K562 (cell line): ENCODE results near the gene KLHDC7B. TPM values are rescaled to one million over a fixed set of nuclear protein-coding genes. Genes with fewer than 3 reads are reported as not detected.

Source experiments
- ATAC-seq: fragments of 200-7000 bp; cut with Tn5 transposase; 3 replicates; pipeline ENCODE4 v1.9.1; 2020; ENCODE audit warnings: moderate library complexity
- BruUV-seq: library from RNA; stranded (reverse); fragments of 400-500 nt; replicated peaks from 2 replicates; lab custom pipeline; 2021; lab: Mats Ljungman, UMichigan
- CTCF ChIA-PET: fragments of 300-600 bp; formaldehyde crosslinking; extraction: SDS; loops from one replicate; lab custom pipeline; 2021; ENCODE audit warnings: low intra/inter-chr PET ratio; lab: Yijun Ruan, JAX
- POLR2A ChIA-PET: fragments of 300-600, 350-650 bp; sonication (Branson Sonifier 250); formaldehyde crosslinking; extraction: SDS; loops from one replicate; lab custom pipeline; 2021; ENCODE audit warnings: antibody characterized with exemption, inconsistent platforms; lab: Yijun Ruan, JAX
- DNase-seq, 4 experiments: peaks; one replicate each; pipeline versions ENCODE4 v3.0.0 to v3.0.0-alpha.2; 2011 to 2018; ENCODE audit warnings: low spot score in 3 of 4, mixed read lengths in 3 of 4; ENCODE audit errors: extremely low read depth in 1 of 4
- FAIRE-seq: peaks from 2 replicates; lab custom pipeline; 2011; peaks lifted over from hg19 to GRCh38; lab: Jason Lieb, UNC
- H2AFZ ChIP-seq: 2 replicates; pipeline ENCODE4 v1.6.0; 2011; ENCODE audit warnings: low read depth, low read length, control low read depth, inconsistent platforms
- H3K27ac ChIP-seq: fragments of 200-600 bp; 3 replicates; pipeline ENCODE4 v1.8.0; 2011; ENCODE audit warnings: low read depth, mild to moderate bottlenecking, control low read depth, inconsistent platforms, low read length, moderate library complexity, mixed read lengths; ENCODE audit errors: extremely low read depth
- H3K27me3 ChIP-seq, 2 experiments: fragments of 300-600 bp in 1 of 2; 2 replicates in 1 of 2; 3 replicates in 1 of 2; pipeline versions ENCODE4 v1.6.0 to v1.8.0; 2011; ENCODE audit warnings: inconsistent platforms in 2 of 2, low read length in 2 of 2, mild to moderate bottlenecking in 1 of 2, mixed read lengths in 1 of 2, moderate library complexity in 1 of 2; ENCODE audit not compliant: control insufficient read depth in 2 of 2, insufficient read depth in 2 of 2
- H3K36me3 ChIP-seq: fragments of 300-600 bp; 3 replicates; pipeline ENCODE4 v1.8.0; 2011; ENCODE audit warnings: mild to moderate bottlenecking, low read length, inconsistent platforms; ENCODE audit not compliant: control insufficient read depth, insufficient read depth
- H3K4me1 ChIP-seq, 2 experiments: fragments of 200-600 bp in 1 of 2; replicated peaks in 1 of 2; 2 replicates in 1 of 2; 3 replicates in 1 of 2; pipeline versions ENCODE4 v1.5.1 to v1.8.0; 2011; ENCODE audit warnings: inconsistent platforms in 2 of 2, low read length in 2 of 2, mild to moderate bottlenecking in 1 of 2, mixed read lengths in 1 of 2, moderate library complexity in 1 of 2; ENCODE audit not compliant: control insufficient read depth in 2 of 2, insufficient read depth in 2 of 2
- H3K4me2 ChIP-seq: 2 replicates; pipeline ENCODE4 v1.6.1; 2011; ENCODE audit warnings: low read length, control low read depth, inconsistent platforms, mixed read lengths; ENCODE audit not compliant: insufficient read depth
- H3K4me3 ChIP-seq: fragments of 200-600 bp; sonication (generic), shearing (Covaris generic); 2 replicates; pipeline ENCODE4 v1.5.1; 2016; ENCODE audit warnings: control low read depth, inconsistent platforms
- H3K79me2 ChIP-seq: fragments of 200-600 bp; 3 replicates; pipeline ENCODE4 v1.8.0; 2011; ENCODE audit warnings: low read length, inconsistent platforms; ENCODE audit not compliant: control insufficient read depth, insufficient read depth
- H3K9ac ChIP-seq, 2 experiments: 2 replicates each; pipeline versions ENCODE4 v1.6.0 to v1.6.1; 2011; ENCODE audit warnings: low read depth in 2 of 2, low read length in 2 of 2, control low read depth in 1 of 2, inconsistent platforms in 1 of 2, mild to moderate bottlenecking in 1 of 2, mixed read lengths in 1 of 2; ENCODE audit not compliant: insufficient read depth in 1 of 2
- H3K9me1 ChIP-seq: one replicate; pipeline ENCODE4 v1.6.0; 2011; ENCODE audit warnings: inconsistent platforms, mild to moderate bottlenecking, low read length, moderate library complexity; ENCODE audit not compliant: control insufficient read depth, insufficient read depth
- H3K9me3 ChIP-seq: replicated peaks from 2 replicates; pipeline ENCODE4 v1.5.1; 2011; ENCODE audit warnings: low read depth, low read length, inconsistent platforms; ENCODE audit not compliant: control insufficient read depth, insufficient read depth
- H4K20me1 ChIP-seq: replicated peaks from 2 replicates; pipeline ENCODE4 v1.6.1; 2011; ENCODE audit warnings: low read length, inconsistent platforms, mixed read lengths; ENCODE audit not compliant: control insufficient read depth, insufficient read depth
- CREB1 ChIP-seq, 2 experiments: sonication (generic) in 1 of 2; formaldehyde crosslinking in 1 of 2; IDR thresholded peaks; 2 replicates each; pipeline versions ENCODE4 v1.6.1 to v1.8.0; 2012 to 2022; ENCODE audit warnings: inconsistent platforms in 1 of 2, mild to moderate bottlenecking in 1 of 2, missing genetic modification reagents in 1 of 2, moderate library complexity in 1 of 2
- DACH1 ChIP-seq: fragments of 450-650 bp; IDR thresholded peaks from 2 replicates; pipeline ENCODE4 v1.6.1; 2018; ENCODE audit not compliant: partially characterized antibody
- ELK1 ChIP-seq: sonication (generic); formaldehyde crosslinking; IDR thresholded peaks from 2 replicates; pipeline ENCODE4 v1.8.1; 2022; ENCODE audit warnings: missing genetic modification reagents
- KAT8 ChIP-seq: fragments of 450-650 bp; IDR thresholded peaks from 2 replicates; pipeline ENCODE4 v1.6.1; 2016; ENCODE audit warnings: low read depth, mild to moderate bottlenecking
- KDM2B ChIP-seq: fragments of 250-450 bp; sonication (Bioruptor Pico); IDR thresholded peaks from 2 replicates; pipeline ENCODE4 v1.8.0; 2021; ENCODE audit warnings: mild to moderate bottlenecking, moderate library complexity
- KLF1 ChIP-seq: fragments of 450-650 bp; IDR thresholded peaks from 2 replicates; pipeline ENCODE4 v1.6.1; 2016; ENCODE audit warnings: missing genetic modification characterization, missing compliant biosample characterization
- LARP7 ChIP-seq: fragments of 450-650 bp; IDR thresholded peaks from 2 replicates; pipeline ENCODE4 v1.6.1; 2016
- POLR2H ChIP-seq: IDR thresholded peaks from 2 replicates; pipeline ENCODE4 v1.6.1; 2016; ENCODE audit warnings: missing genetic modification characterization, low read depth, mild to moderate bottlenecking, control low read depth, missing compliant biosample characterization, moderate library complexity
- PYGO2 ChIP-seq: fragments of 450-650 bp; IDR thresholded peaks from 2 replicates; pipeline ENCODE4 v1.6.1; 2016; ENCODE audit warnings: mild to moderate bottlenecking, missing genetic modification characterization, moderate library complexity, missing compliant biosample characterization
- RCOR1 ChIP-seq, 2 experiments: IDR thresholded peaks; 2 replicates each; pipeline ENCODE4 v1.6.1; 2012; ENCODE audit warnings: low read depth in 2 of 2, low read length in 2 of 2, borderline replicate concordance in 1 of 2, improper control_type of control experiment in 1 of 2
- USF1 ChIP-seq: sonication (generic); formaldehyde crosslinking; IDR thresholded peaks from 2 replicates; pipeline ENCODE4 v1.9.0; 2022; ENCODE audit warnings: mild to moderate bottlenecking, missing genetic modification reagents
- ZFP91 ChIP-seq: sonication (generic); formaldehyde crosslinking; IDR thresholded peaks from 2 replicates; pipeline ENCODE4 v1.8.0; 2022; ENCODE audit warnings: mild to moderate bottlenecking, missing genetic modification reagents
- ZNF124 ChIP-seq: sonication (generic); formaldehyde crosslinking; IDR thresholded peaks from 2 replicates; pipeline ENCODE4 v1.8.1; 2022; ENCODE audit warnings: missing genetic modification reagents
- ZNF551 ChIP-seq: fragments of 250-450 bp; sonication (Bioruptor Pico); IDR thresholded peaks from 2 replicates; pipeline ENCODE4 v1.5.0; 2021; ENCODE audit warnings: mild to moderate bottlenecking, moderate library complexity
- ZZZ3 ChIP-seq: fragments of 450-650 bp; IDR thresholded peaks from 2 replicates; pipeline ENCODE4 v1.6.1; 2016; ENCODE audit warnings: antibody characterized with exemption, mild to moderate bottlenecking, moderate library complexity
- WGBS: fragments of 100-300 bp; shearing (Covaris generic); methylation state at CpG from one replicate; pipeline ENCODE4 v1.1.6; 2016; ENCODE audit warnings: low coverage, mixed read lengths; ENCODE audit not compliant: insufficient coverage; ENCODE audit errors: missing lambda C conversion rate; 5-methylcytosine and 5-hydroxymethylcytosine counted together
- in situ Hi-C: fragments of 300-500 bp; cut with MboI; formaldehyde crosslinking; loops from 4 replicates; pipeline ENCODE4 v1.15.0; 2018; ENCODE audit warnings: inconsistent platforms, mixed read lengths
- intact Hi-C: fragments of 100-400 bp; cut with micrococcal nuclease; formaldehyde crosslinking; loops from 2 replicates; pipeline ENCODE4 v1.14.2; 2022
- polyA plus RNA-seq, 8 experiments: library from polyadenylated mRNA; depleted of rRNA in 4 of 8; stranded (reverse) in 5 of 8; unstranded in 3 of 8; fragments of >200 nt; fragmentation: Nextera tagmentation in 2 of 8; fragmentation: Illumina TruSeq in 1 of 8; extraction: Ambion mirVana in 2 of 8; extraction: Trizol in 1 of 8; gene quantifications; 2 replicates each; pipeline versions ENCODE4 v1.2.1 to v1.2.3, GENCODE V29; 2011 to 2014; ENCODE audit warnings: inconsistent platforms in 1 of 8, missing spikeins in 1 of 8
- total RNA-seq, 7 experiments: library from RNA; depleted of rRNA in 6 of 7; stranded (reverse); fragments of >200 nt in 6 of 7; fragmentation: Illumina TruSeq in 2 of 7; extraction: Trizol in 2 of 7; gene quantifications; 2 replicates each; pipeline versions ENCODE4 v1.2.1 to v1.2.3, GENCODE V29; 2011 to 2021; ENCODE audit warnings: low replicate concordance in 1 of 7
- TF ChIP-seq, protein P1 (sequence below): sonication (generic); formaldehyde crosslinking; IDR thresholded peaks from 2 replicates; pipeline ENCODE4 v1.8.1; 2023; ENCODE audit warnings: mild to moderate bottlenecking, missing genetic modification reagents

KLHDC7B gene
- total and polyA plus RNA-seq, 9 of the 15 experiments (the other 6 are each of a cell fraction or from before 2014, with no cell fraction given): 0.04 to 0.22 (median 0.05) TPM; not detected in 4

DNA sequence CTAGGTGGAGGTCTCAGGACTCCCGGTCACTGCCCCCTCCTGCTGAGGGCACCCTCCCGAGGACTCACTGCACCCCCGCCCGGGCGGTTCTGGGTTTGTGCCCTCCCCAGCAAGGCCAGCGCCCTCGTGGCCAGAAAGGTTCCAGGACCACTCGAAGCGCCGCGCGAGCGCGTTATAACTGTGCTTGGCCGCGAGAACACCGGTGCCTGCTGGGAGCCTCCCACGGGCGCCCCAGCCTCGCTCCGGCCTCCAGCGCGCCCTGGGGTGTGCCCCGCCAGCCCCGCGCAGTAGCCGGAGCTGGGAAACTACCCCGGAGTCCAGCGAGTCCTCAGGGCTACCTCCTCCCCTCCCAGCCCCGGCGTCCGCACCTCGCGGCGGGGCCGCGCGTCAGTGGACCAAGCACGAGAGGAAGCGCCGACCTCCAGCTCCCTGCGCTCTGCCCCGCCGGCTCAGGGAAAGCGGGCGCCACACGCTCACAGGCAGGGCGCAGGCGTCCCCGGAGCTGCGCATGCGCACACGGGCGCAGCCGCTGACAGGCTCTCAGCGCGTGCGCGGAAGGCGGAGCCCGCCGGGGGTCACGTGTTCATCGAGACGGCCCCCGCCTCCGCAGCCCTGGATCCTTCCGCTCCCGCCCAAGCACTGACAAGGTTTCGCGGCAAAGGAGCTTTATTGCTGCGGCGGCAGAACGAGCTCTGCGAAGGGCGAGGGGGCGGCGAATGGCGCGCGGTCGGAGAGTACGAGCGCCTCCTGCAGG is 20.4 kb upstream of the KLHDC7B start, which contains the start of gene SCO2 (continued):
- TF ChIP-seq RCOR1 (IDR thresholded peaks at IDR 0.05; ENCODE audit: borderline replicate concordance in 1 of 2, low read depth in 2 of 2, low read length in 2 of 2) (0 out of 4 replicates have a peak, but pooled peaks of 1 of the 2 experiments have one; percentile 11), ELK1 (CRISPR knock-in tag) (no peak)
- TF ChIP-seq, all 486 proteins: peak for 103

DNA sequence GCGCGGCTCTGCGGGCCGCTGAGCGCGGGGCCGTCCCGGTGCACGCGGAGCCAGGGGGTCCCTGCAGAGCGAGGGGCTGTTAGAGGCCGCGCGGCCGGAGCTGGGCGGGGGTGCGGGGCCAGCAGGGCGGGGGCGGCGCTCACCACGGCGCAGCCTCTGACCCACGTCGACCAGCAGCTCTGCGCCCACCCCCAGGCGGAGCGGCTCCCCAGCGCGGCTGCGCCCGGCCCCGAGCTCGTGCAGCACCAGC is 19.9 kb upstream of the KLHDC7B start:
- FAIRE-seq: no peak
- BruUV-seq: no TSS peak
- H3K27ac ChIP-seq: peak overlapping the region; percentile 89
- peak overlapping the region; percentile 86 to 96 for H3K9ac ChIP-seq
- DNase-seq: no peak
- no peaks in the 10 kb centered on the region for H3K9me1 ChIP-seq
- peak overlapping the region; percentile 82 for H2AFZ ChIP-seq
- in situ Hi-C loops: no loop called here
- peaks cover 8 to 69% of the 10 kb centered on the region in 2 experiments; a peak in 4 of 5 replicates for H3K4me1 ChIP-seq
- H3K4me2 ChIP-seq: peak overlapping the region; percentile 88
- no peaks in the 10 kb centered on the region for H3K9me3 ChIP-seq
- no peaks in the 10 kb centered on the region for H3K27me3 ChIP-seq
- H4K20me1 ChIP-seq: peaks cover 12% of the 10 kb centered on the region; the same call in 1 of the 2 replicates
- WGBS: no CpG with 5 or more reads among the region's 33 CpGs
- ATAC-seq: no peak
- peaks cover 39% of the 10 kb centered on the region; the same call in 1 of the 3 replicates for H3K36me3 ChIP-seq
- CTCF ChIA-PET: interaction anchor here (1.2 kb wide), 1 partner anchor 50 kb away, joined by 3 read pairs; no protein-coding TSS in a partner anchor
- POLR2A ChIA-PET: interaction anchor here (0.7 to 5.3 kb wide), 7 partner anchors 11 to 57 kb away, joined by 3 to 65 read pairs (median 5); partner anchors contain the start of genes CHKB, LMF2, NCAPH2 and SYCE3
- peak overlapping the region; percentile 71 for H3K4me3 ChIP-seq
- intact Hi-C loops: loop anchor here (1.0 to 5.0 kb wide), 2 partner anchors 9 to 37 kb away; partner anchors contain the start of gene SYCE3
- H3K79me2 ChIP-seq: peaks cover 34% of the 10 kb centered on the region
- no peak for TF ChIP-seq ZFP91 (CRISPR knock-in tag)
- no peak for TF ChIP-seq LARP7
- TF ChIP-seq CREB1 (IDR thresholded peaks at IDR 0.05): 0 out of 2 replicates have a peak, but pooled peaks have one; percentile 3
- TF ChIP-seq CREB1 (CRISPR knock-in tag; IDR thresholded peaks at IDR 0.05): no peak
- TF ChIP-seq KLF1: no peak
- TF ChIP-seq, protein P1, sequence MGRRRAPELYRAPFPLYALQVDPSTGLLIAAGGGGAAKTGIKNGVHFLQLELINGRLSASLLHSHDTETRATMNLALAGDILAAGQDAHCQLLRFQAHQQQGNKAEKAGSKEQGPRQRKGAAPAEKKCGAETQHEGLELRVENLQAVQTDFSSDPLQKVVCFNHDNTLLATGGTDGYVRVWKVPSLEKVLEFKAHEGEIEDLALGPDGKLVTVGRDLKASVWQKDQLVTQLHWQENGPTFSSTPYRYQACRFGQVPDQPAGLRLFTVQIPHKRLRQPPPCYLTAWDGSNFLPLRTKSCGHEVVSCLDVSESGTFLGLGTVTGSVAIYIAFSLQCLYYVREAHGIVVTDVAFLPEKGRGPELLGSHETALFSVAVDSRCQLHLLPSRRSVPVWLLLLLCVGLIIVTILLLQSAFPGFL (CRISPR knock-in tag): no peak
- TF ChIP-seq KAT8: no peak
- TF ChIP-seq PYGO2 (tag): no peak
- TF ChIP-seq DACH1: no peak
- TF ChIP-seq ZZZ3: no peak
- no peak for TF ChIP-seq ZNF124 (CRISPR knock-in tag)
- 0 out of 2 replicates have a peak, but pooled peaks have one; percentile 1 for TF ChIP-seq POLR2H (tag)
- 0 out of 2 replicates have a peak, but pooled peaks have one; percentile 2 for TF ChIP-seq USF1
- TF ChIP-seq KDM2B (CRISPR knock-in tag): no peak
- no peak for TF ChIP-seq ZNF551
